HG02970 (cell line): ENCODE measurements around the gene CNOT3.

Experiments
- ATAC-seq: cut with Tn5 transposase; IDR thresholded peaks from one replicate; pipeline ENCODE4 v1.9.1; 2021; ENCODE audit warnings: mild to moderate bottlenecking, moderate library complexity, moderate number of reproducible peaks; ENCODE audit not compliant: unreplicated experiment, low FRiP score

Gene CNOT3

DNA sequence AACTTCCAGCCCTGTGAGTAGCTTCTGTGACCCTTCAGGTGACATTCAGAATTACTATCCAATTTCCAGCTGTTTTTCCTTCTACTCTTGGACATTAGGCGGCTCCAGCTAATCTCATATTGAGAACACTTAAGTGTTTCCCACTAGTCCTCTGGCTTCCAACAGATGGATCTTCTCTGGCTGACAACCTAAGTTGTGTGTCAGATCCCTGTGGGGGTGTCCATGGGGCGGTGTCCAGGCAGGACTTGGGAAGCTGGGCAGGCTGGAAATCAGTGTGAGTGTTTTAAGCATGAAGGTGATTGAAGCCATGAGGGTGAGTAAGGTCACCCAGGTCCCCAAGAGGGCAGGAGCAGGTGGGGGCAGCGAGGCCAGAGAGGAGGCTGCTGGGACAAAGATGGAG, 10.1 kb downstream of the CNOT3 start:
- ATAC-seq: no peak

DNA sequence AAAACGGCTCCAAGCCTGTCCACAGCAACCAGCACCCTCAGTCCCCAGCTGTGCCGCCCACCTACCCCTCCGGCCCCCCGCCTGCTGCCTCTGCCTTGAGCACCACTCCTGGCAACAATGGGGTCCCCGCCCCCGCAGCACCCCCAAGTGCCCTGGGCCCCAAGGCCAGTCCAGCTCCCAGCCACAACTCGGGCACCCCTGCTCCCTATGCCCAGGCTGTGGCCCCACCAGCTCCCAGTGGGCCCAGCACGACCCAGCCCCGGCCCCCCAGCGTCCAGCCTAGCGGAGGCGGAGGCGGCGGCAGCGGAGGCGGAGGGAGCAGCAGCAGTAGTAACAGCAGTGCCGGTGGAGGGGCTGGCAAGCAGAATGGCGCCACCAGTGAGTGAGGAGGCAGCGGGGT, 10.6 kb downstream of the CNOT3 start:
- no peak for ATAC-seq

DNA sequence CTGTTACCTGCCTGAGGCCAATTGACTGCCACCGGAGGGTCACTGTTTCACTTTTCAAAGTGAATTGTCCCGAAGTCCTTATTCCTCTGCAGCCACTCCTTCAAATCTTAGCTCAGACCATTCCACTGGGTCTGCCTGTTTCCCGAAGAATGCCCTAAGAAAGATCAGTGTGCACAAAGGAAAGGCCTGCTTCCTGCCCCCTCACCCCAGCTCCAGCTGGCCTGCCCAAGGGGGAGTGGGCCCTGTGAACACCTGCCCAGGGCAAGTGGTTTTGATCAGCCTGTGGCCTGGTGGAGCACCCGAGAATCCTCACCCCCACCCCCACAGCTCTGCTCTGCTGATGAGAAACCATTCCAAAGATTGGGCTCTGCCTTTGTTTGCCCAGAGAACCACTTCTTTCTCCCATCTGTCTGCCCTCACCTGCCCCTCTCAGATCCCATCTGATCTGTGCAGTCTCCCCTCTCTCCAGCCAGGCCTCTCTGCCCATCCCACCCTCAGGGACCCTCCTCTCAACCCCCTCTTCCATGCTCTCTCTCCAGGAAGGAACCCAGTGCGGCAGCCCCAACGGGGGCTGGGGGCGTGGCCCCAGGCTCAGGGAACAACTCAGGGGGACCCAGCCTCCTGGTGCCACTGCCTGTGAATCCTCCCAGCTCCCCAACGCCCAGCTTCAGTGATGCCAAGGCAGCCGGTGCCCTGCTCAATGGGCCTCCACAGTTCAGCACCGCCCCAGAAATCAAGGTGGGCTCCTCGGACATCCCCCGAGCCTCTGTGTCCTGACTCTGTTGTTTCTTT, 11.7 kb downstream of the CNOT3 start:
- no peak for ATAC-seq

DNA sequence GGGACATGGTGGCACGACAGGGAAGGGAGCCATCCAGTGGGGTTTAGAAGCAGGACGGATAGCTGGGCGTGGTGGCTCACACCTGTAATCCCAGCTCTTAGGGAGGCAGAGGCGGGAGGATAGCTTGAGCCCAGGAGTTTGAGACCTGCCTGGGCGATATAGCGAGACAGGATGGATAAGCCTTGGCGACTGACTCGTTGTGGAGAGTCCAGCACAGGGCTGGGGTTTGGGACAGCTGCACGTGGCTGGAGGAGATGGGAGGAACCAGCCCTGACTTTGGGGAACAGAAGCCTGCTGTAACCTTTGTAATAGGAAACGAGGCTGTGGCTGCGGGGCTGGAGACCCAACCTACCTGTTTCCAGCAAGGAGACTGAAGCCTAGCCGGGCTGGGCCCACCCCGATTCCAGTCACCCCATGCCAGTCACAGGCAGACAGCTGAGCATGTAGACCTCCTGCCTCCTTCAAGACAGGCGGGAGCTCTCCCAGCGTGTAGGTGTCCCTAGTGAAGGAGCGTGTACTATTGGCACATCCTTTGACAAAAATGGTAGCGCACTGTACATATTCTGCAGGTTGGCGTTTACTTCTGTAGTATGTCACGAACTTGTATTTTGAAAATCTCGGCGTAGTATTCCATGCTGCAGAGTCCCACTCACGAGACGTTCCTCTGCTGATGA, 13.9 kb downstream of the CNOT3 start:
- ATAC-seq: no peak

DNA sequence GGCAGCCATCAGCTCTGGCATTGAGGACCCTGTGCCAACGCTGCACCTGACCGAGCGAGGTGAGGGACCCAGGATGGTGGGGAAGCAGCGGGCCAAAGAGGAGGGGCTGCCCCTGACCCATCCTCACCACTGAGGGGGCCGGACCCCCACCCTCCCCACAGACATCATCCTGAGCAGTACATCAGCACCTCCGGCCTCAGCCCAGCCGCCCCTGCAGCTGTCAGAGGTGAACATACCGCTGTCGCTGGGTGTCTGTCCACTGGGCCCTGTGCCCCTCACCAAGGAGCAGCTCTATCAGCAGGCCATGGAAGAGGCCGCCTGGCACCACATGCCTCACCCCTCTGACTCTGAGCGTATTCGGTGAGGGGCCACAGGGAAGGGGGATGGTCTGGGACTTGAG, 14.7 kb downstream of the CNOT3 start:
- no peak for ATAC-seq

DNA sequence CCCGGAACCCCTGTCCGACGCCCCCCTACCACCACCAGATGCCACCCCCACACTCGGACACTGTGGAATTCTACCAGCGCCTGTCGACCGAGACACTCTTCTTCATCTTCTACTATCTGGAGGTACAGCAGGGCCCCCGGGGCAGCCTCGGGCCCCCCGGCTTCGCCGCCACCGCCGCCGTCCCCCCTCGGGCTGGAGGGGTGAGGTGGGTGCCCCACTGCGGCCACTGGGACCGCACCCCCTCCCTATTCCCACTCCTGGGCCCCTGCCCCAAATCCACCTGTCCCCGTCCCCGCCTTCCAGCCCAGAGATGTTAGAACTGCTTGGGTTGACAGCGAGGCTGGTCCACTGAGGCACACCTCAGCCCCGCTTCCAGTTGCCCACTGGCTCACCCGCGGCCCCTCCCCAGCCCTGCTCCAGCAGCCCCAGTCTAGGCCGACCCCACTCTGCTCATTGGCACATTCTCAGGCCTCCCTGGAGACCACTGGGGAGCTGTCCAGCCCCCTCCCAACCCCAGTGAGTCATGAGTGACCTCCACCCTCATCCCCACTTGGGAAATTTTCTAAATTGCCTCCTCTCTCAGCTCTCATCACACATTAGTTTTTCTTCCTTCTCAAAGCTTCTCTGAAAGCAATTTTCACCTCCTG, 15.4 kb downstream of the CNOT3 start:
- no peak for ATAC-seq

DNA sequence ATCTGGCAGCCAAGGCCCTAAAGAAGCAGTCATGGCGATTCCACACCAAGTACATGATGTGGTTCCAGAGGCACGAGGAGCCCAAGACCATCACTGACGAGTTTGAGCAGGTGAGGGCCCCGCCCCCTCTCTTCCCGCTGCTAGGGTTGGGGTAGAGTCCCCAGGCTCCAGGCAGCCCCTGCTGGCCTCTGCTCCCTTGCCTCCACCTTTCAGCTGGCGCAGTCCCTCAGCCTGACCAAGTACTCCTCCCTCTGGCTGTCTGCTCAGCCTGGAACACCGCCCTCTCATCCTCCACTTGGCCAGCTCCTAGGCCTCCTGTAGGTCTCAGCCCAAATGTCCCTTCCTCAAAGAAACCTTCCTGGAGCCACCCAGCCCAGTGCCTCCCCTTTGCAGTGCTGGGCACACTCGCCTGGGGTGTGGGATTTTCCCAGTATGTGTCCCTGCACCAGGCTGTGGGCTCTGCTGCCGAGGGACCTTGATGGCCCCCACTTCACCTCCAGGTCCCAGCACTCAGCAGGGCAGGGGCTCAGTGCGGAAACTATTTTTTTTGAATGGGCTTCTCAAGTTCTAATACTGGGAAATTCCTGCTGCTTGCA, 16.3 kb downstream of the CNOT3 start:
- no peak for ATAC-seq

DNA sequence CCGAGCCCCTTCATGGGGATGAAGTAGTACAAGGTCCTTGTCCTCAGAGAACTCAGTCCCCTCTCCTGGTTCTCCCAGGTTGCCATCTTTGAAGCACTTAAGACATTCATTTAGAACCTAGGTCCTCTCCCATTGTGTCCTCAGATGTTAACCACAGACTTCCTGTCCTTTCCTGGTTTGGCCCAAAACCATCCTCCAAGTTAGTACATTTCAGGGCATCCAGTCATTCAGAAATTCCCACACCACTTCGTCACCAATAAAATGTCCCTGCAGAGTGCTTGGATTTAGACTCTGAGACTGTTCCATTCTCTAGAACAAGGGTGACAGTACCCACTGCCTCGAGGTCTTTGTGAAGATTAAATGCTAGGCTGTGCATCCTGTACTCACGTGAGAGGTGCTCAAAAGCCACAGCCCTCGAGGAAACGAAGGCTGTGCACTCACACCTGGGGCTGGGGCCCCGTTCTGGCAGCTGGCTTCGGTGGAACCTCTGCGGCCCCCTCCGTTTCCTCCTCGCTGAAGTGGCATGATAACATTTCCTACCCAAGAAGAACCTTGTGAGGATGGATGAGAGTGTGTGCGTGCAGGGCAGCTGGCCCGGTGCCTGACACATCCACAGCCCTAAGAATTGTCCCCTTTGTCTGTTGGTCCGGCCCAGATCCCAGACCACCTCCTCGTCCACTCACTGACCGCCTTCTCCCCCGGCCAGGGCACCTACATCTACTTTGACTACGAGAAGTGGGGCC, 17.2 kb downstream of the CNOT3 start:
- no peak for ATAC-seq

DNA sequence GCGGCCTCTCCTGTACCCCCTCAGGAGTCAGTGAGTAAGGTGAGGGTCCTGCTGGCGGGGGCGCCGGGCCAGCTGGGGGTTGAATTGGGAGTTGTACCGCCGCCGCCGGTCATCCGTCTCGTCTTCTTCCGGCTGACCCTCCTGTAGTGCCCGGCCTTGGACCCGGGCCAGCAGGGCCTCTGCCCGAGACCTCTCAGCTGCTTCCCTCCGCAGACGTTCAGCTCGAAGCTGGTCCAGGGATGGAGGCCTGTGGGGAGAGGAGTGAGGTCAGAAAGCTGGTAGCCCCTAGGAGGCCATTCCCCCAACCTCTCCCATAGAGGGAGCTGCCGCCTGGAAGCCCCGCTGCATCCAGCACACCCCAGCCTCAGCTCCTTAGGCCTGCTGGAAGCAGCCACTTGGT, 18.1 kb downstream of the CNOT3 start:
- ATAC-seq: no peak

DNA sequence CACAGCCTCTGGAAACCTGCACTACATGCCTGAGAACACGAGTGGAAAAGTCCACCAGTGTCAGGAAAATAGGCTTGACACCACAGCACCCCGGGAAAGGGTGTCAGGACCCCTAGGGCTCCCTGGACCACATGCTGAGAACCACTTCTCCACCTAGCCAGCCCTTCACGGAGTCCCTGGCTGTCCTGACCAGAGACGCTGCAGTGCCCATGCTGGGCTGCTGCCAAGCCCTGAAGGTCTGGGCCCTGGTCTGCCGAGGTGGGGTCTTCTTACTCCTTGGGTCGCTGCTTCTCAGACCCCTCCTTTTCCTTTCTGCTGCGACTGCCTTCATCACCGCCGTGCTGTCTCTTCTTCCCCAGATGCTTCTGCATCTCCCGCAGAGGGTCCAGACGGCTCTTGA, 18.9 kb downstream of the CNOT3 start:
- no peak for ATAC-seq

DNA sequence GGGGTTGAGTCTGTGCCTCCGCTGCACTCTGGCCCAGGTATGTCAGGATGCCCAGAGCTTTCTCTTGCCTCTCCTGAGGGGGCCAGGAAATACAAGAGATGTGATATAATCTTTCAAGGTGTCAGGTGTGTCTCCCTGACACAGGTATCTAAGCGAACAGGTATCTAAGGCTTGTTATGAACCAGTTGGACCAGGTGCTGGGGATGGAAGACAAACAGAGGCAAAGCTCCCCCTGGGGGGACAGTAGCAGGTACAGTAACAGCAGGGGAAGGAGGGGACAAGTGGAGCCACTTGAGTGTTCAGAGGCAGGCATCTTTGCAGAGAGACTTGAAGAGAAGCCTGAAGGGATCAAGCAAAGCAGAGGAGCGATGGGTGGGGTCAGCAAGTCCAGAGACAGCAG, 19.4 kb downstream of the CNOT3 start:
- no peak for ATAC-seq

DNA sequence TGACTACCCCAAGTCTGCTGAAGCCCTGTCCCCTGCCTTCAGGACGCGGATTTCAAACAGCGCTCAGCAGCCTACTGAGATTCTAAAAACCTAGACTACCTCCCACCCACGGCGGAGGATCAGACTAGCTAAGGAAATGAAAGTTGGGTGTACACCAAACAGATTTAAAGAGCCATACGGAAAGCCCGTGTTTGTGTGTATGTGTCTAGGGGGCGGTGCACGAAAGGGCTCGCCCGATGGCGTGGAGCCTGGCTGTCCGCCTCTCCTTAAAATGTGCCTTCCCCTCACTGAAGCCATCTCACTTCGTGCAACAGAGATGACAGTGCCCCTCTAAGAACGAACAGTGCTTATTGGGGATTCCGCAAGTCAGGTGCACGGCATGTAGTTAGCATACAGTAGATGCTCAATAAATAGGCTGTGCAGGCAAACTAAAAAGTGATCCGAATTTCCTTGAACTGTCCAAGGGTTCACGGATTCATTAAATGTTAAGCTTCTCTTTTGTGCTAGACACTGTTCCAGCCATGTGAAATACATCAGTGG, 21.3 kb downstream of the CNOT3 start:
- ATAC-seq: no peak

DNA sequence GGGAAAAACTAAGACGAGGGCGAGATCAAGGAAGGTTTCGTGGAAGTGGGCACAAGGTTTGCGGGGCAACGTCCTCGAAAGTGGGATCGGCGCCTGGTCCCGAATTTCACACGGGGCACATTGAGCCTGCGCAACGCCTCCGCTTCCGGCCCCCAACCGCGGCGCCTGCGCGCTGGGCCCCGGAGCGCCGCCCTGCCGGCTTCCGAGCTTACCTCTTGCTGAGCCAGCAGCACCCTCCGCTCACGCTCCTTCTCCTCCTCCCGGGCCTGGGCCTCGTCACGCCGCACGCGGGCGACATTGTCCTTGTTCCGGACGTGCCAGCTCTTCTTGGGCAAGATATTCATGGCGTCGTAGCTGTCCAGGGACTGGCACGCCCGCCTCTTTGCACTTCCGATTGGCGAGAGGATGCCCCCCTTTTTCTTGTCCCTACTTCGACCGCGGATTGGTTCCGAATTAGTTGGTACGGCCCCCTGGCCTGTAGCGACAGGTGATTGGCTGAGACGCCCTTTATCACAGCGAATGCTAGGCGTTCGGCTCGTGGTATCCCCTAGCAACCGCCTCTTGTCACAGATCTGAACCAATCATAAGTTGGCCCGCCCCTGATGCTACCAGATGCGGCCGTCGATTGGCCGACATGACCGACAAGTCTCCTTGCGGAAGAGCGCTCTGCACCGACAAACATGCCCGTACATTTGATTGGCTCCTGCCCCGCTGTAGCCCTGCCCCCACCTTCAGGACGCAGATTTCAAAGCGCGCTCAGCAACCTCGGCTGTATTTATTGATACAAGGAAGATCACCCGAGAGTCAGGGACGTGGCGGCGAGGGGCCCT, 22.0 kb downstream of the CNOT3 start, which contains the start of gene LENG1:
Gene LENG1, minus strand, starts transcription at position 370 of the 830 bp plus-strand sequence. Its CDS starts 26 bp downstream, at position 344.
- peak; percentile 86 for ATAC-seq

DNA sequence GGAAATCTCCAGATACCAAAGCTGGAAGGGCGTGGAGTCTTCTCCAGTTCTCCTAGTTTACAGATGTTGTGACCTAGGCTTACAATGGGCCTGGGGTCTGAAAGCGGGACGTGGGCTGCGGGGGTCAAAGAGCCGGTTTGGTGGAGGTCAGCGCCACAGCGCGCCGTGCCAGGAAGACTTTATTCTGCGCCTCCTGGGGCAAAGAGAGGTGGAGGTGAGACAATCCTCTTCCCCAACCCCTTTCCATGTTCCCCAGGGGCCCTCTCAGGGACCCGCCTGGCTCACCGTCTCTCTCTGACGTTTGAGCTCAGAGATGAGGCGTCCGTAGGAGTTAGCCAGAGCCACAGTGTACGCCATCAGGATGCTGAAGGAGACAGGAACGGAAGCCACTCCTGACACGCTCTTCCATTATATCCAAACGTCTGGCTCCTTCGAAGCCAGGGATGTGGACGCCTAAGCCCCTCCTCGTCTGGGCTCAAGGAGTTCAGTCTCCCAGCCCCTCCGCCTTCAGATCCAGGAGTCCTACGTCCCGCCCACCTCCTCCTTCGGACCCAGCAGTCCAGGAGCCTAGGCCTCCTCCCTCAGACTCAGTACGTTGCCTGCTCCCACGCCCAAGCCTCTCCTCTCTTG, 22.7 kb downstream of the CNOT3 start:
- peak; percentile 1 for ATAC-seq

DNA sequence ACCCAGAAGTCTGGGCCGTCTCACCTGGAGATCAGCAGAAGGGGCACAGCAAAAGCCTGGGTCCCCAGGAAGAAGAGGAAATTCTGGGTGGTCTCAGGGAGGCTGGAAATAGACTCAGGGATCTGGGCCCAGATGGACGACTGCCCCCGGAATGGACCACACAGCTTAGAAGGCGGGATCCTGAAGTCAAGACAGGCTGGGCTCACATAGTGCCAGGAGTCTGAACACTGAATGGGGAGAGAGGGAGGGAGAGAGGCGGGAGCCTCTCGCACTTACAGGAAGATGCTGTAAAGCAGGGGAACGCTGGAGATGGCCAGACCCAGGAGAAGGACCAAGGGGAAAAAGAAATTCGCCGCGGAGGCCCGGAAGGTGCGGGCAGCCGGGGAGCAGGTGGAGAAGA, 23.3 kb downstream of the CNOT3 start:
- no peak for ATAC-seq

DNA sequence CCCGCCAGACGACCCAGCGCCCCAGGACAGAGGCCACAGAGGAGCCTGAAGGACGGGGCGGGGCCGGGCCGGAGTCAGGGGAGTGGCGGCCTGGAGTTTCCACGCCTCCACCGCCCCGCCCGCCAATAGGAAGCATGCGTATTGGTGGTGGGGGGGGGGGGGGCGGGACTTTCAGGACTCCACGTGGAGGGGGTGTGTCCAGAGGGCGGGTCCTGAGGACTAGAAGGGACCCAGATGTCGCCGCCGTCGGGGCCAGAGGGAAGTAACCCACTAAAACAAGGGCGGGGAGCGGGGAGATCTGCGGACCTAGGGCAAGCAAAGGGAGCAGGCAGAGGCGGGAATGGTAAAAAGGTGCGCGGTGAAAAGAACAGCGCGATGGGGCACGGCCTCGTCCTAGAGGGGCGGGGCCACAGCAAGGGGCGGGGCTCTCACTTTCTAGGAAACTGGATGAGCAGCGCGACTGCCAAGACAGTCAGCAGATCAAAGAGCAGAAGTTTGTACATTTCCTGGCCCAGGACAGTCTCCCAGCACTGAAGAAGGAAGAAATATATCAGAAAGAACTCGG, 24.8 kb downstream of the CNOT3 start:
- ATAC-seq: no peak

DNA sequence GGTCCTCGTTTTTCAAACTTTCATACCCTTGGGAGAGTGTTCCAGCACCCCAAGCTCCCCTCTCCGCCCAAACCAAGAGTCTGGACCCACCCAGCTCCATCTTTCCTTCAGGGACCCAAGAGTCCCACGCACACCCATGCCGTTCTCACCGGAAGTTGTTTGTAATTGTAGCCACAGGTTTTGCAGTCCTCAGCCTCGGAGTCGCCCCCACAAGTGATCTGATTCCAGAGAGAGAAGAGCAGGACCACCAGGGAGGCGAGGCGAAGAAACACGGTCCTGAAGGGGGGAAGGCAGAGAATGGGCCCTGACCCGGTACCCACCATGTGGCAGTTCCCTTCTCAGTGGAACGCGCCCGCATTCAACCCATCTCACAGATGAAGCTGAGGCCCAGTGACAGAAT, 25.3 kb downstream of the CNOT3 start:
- no peak for ATAC-seq

DNA sequence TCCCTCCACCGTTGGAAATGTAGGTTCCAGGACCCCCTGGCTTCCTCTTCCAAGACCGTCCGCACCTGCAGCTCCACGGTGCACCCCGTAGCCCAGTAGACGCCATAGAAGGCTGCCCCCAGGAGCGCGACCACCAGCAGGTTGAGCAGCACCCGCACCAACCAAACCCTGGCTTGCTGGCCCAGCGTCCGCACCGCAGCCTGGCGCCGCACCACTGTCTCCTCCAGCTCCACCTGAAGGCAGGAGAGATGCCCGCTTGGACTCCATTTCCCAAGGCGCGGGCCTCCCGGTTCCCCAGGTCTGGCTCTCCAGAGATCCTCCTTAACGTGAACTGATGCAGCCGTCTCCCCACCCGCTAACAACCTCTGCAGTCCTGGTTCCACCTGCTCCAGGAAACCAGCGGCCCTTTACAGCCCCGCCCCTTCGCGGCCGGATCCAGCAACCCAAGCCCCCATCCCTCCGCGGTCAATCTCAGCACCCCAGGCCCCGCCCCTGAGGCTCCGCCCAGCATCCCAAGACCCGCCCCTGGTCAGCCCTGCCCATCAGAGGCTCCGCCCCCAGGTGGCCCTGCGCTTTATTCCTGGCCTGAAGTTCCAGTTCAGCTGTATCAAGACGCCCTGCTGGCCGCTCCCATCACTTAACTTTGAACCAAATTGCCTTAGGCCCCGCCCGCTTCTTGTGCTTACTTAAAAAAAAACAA, 27.0 kb downstream of the CNOT3 start:
- ATAC-seq: no peak
